Measurements from ENCODE around the gene RAB15.

RAB15 gene

DNA sequence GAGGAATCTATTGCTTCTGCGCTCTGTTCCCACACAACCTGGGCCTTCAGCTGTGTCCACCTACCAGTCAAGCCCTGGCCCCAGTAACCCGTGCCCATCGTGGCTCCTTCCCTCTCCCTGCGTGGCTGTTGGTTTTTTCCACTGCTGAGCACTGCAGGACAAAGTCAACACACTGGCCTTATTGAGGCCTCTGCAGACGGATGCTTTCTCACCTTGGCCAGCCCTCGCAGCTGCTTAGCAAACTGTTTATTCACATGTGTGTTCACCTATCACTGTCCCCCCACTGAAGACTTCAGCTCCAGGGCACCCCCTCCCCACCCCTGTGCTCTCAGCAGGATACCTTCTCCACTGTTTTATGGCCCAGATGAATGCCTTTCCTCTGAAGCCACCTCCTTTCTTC lies 16.8 kb downstream of the RAB15 start:
- no peak for DNase-seq (ENCODE audit: low read depth in 2 of 2)

DNA sequence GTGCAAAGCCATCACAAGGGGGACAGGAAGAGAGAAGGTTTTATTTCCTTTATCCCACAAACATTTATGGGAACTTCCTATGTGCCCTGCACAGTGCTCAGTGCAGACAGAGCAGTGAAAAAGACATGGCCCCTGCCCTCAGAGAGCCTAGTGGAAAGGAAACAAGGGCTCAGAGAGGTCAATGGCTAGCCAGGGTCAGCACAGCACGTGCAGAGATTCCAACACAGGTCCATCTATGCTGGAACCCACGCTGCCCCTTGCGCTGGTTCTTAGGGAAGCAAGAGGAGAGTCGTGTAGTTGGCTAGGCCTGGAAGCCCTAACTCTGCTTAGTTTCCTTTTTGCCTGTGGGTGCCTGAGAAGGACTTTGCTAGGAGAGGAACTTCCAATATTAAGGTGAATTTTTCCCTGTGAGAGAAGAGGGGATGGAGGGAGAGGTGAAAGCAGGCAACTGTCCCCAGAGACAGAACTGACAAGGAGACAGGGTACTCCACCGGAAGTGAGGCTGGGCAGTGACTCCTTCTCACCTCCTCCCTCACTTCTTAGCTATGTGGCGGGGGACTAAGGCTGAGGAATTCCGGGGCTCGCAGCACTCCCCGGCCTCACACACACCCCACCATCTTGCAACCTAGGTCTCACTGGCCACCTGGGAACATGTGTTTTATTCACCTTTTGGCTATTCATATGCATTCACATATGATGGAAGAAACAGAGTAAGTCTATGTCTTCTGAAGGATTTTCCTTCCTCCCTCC lies 17.5 kb downstream of the RAB15 start:
- DNase-seq (ENCODE audit: low read depth in 2 of 2), result no peak

DNA sequence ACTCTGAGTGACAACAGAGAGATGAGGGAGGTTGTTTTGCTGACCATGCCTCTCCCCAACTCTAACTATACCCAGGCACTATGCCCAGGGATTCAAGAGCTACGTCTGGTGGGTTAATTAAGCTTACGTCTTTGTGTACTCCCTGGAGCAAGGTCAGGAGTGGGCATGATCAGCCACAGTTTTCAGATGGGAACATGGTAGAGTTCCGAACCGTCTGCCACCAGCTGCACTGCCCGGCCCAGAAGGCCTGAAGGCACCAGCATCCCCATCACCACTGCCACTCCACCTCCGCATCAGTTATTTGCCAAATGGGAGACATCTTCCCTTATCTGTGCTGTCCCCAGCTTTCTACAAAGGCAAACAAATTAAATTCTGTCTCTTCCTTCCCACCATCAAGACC lies 18.5 kb downstream of the RAB15 start:
- DNase-seq (ENCODE audit: low read depth in 2 of 2), result no peak

GRCh38 chr14:64953310-64953654 lies 18.9 kb downstream of the RAB15 start:
- DNase-seq (ENCODE audit: low read depth in 2 of 2), result no peak

- no peak for DNase-seq (ENCODE audit: low read depth in 2 of 2)
Observed at GRCh38 chr14:64952598-64953309, 19.4 kb downstream of the RAB15 start.

DNA sequence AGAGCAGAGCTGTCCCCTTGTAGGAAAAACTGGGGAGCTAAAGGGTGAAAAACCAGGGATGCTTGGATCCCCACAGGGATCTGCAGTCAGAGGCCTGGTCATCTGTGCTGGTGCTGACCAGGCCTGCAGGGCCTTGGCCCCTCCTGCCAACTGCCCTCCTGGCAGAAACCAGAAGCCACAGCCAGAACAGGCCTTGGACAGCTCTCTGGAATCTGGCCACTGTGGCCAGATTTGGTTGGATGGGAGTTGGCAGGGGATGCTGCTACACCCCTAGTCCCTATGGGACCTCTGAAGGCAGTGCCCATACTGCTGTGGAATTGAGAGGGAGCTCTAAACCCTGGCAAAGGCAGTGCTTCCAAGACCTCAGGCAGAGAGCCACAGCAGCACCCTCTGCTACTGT lies 20.4 kb downstream of the RAB15 start:
- no peak for DNase-seq (ENCODE audit: low read depth in 2 of 2)

GRCh38 chr14:64951291-64951690 lies 20.8 kb downstream of the RAB15 start:
- no peak for DNase-seq (ENCODE audit: low read depth in 2 of 2)

DNA sequence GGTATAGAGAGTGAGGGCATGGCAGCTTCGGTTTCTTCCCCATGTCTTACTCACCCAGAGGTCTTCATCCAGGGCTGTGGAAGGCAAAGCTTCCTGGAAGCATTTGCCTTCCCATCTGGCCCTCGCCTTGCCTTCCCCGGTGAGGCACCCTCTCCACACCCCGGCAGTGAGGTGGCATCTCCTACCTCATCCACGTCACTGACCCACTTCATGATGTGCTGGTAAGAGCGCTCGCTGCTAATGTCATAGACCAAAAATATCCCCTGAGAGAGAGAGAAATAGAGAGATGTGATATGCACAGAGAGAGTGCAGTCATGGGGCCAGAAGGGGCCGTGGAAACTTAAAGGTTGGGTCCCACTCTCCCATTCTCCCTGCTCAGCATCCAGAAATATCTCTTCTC lies 21.2 kb downstream of the RAB15 start:
- no peak for DNase-seq (ENCODE audit: low read depth in 2 of 2)

DNA sequence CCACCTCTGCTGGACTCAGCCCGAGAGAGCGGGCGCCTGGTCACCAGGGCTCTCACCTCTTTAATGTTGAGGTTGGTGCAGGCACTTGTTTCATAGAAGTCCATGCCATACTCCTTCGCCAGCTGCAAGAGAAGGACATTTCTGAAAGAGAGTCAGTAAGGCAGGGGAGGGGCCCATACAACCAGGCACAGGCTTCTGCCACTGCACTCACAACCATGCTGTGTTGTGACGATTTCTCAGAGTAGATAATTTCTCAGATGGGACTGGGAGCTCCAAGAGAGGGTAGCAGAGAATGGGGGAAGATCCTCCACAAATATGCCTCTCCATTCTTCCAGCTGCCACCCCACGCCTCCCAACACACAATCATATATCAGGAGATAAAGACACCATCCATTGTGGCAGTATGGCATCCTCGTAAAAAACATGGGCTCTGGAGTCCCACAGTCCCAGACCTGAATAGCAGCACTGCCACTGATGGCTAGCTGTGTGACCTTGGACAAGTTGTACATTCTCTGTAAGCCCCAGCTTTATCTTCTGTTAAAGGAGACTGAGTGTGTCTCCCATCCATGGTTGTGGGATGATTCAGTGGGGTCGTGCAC lies 23.4 kb downstream of the RAB15 start:
- no peak for DNase-seq (ENCODE audit: low read depth in 2 of 2)

DNA sequence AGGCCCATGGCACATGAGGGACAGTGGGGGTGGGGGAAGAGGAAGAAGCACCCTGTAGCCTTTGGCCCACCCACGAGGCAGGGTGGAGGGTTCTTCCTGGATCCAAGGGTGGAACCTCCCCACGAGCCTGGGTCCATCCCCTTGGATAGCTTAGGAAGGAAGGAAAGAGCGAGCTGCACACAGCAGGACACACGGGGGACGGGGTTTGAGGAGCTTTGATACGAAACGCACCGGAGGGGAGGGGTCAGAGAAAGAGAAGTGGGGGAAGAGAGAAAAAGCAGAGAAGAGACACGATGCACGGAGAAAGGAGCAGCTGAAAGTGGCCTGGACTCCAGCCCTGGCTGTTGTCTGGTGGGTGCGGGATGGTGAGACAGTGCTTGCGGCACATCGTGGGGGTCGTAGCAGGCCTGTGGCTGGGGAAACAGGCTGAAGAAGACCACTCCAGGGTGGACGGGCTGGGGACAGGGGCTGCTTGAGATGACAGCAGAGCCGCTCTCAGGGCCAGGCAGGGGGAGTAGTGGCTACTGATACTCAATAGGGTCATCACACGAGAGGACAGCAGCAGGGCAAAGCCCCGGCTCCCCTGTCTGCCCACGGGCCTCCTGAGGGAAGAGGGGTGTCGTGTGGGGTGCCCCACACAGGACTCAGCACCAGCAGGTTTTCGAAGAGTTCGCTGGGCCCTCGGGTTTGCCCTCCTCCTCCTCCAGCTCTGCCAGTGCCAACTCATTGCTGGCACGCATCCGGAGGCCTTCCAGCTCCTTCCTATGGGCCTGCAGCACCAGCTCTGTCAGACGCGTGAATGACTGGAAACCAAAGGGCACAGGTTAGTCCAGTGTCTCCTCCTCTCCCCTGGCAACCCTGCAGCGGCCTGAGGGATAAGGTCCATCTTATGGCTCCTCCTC lies 24.2 kb downstream of the RAB15 start:
- no peak for DNase-seq (ENCODE audit: low read depth in 2 of 2)

- no peak for DNase-seq (ENCODE audit: low read depth in 2 of 2)
Observed at GRCh38 chr14:64946310-64947045, 25.7 kb downstream of the RAB15 start.

GRCh38 chr14:64945431-64946178 lies 26.5 kb downstream of the RAB15 start:
- no peak for DNase-seq (ENCODE audit: low read depth in 2 of 2)

DNA sequence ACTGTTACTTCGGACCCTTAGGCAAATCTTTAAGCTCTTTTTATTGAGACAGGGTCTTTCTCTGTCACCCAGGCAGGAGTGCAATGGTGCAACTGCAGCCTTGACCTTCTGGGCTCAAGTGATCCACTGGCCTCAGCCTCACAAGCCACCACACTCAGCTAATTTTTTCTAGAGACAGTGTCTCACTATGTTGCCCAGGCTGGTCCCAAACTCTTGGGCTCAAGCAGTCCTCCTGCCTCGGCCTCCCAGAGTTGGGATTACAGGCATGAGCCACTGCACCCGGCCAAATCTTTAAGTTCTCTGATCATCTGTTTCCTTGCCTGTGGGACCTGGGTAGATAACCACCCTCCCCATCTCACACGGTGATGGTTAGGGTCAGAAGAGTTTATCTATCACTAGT lies 27.3 kb downstream of the RAB15 start:
- no peak for DNase-seq (ENCODE audit: low read depth in 2 of 2)

GRCh38 chr14:64944041-64944440 lies 28.1 kb downstream of the RAB15 start:
- no peak for DNase-seq (ENCODE audit: low read depth in 2 of 2)

- no peak for DNase-seq (ENCODE audit: low read depth in 2 of 2)
Observed at GRCh38 chr14:64943556-64943955, 28.6 kb downstream of the RAB15 start.

DNA sequence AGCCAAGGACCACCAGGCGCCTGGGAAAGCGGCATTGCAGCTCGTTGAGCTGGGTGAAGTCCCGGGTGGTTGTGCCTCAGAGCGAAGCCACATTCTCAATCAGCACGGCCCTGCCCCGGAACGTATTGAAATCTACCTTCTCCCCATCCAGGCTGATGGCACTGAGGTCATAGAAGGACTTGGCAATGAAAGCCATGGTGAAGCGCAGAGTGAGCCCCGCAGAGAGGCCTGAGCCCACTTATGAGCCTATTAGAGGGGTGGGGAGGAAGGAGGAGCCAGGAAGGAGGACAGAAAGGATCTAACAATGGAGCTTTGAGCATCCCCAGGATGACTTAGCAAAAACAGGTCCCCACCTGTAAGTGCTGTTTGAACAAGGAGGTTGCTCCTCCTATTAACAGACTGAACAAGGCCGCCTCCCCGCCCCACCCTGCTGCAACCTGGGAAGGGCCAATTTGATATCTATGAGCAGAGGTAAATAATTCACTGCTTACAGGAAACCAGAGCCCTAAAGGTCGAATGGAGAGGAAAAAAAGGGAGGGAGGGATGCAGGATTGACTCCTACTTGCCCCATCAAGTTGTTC lies 29.5 kb downstream of the RAB15 start, which contains the start of gene GPX2:
GPX2 (minus strand) TSS at position 215 of the 581 bp plus-strand sequence; CDS start at position 196, 19 bp downstream.
- no peak for DNase-seq (ENCODE audit: low read depth in 2 of 2)

DNA sequence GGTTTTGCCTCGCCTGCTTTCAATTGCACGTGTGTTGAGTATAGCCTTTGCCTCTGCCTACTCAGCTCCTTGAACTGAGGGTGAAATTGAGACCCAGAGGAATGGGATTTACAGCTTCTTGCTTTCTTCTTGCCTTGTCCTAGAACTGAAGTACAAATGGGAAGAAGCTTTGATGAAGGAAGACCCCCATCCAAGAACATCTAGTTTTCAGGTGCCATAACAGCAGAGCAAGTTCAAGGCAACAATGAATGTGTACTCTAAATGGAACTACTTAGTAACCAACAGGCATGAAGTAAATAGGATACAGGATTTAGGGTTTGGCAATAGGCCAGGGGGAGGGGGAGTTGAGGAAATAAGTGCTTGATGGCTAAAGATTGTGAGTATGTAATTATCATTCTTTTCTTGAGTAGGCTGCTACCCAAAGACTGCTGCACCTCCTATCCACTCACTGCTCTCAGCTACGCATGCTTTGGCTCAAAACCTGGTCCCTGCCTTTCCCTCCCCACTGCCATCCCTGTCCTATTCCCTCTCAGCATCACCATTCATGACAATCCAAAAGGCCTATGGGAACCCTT lies 31.7 kb downstream of the RAB15 start:
- DNase-seq (ENCODE audit: low read depth in 2 of 2), result no peak

GRCh38 chr14:64939817-64940190 lies 32.3 kb downstream of the RAB15 start:
- no peak for DNase-seq (ENCODE audit: low read depth in 2 of 2)

DNA sequence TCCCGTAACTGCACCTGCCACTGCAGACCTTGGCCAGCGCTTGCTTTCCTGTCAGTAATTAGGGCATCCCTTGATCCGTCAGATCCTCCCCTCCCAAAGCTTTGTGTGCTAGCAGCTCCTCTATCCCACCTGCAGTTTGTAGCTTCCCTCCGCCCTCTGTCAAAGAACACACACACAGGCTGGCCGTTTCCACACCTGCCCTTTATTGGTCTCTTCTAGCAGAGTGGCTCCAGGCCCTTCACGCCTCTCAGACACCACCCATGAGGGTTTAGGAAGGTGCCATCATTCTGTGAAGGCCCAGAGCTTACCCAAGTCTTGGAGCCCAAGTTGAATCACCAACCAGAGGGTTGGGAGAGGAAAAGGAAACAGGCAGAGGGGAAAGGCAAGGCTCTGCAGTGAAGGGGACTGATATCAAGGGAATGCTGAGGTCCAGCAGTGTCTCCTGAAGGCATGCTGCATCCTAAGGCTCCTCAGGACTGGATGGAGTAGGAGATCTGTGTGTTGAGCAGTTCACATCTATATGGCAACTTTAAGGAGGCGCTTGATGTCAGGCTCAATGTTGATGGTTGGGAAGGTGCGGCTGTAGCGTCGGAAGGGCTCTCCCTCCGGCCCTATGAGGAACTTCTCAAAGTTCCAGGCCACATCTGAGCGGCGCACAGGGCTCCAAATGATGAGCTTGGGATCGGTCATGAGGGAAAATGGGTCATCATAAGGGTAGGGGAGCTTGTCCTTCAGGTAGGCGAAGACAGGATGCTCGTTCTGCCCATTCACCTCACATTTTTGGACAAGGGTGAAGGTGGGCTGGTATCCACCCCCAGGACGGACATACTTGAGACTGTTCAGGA lies 32.9 kb downstream of the RAB15 start:
- no peak for DNase-seq (ENCODE audit: low read depth in 2 of 2)
